SK-N-SH (cell line): ENCODE results near the gene ZBTB16.

Experiments
- CHD2 ChIP-seq: fragments of 150-350 bp; IDR thresholded peaks from 2 replicates; pipeline ENCODE4 v1.6.1; 2018; ENCODE audit warnings: low read length; ENCODE audit not compliant: partially characterized antibody
- CTCF ChIP-seq: fragments of 200-600 bp; sonication (generic); IDR thresholded peaks from 2 replicates; pipeline ENCODE4 v1.6.1; 2017; ENCODE audit warnings: antibody characterized with exemption, mild to moderate bottlenecking, moderate library complexity
- EP300 ChIP-seq, 2 experiments: IDR thresholded peaks; 2 replicates each; pipeline versions ENCODE4 v1.4.0 to v1.6.1; 2012; ENCODE audit warnings: borderline replicate concordance in 1 of 2, low read depth in 1 of 2, low read length in 1 of 2
- POLR2AphosphoS5 ChIP-seq: IDR thresholded peaks from 2 replicates; pipeline ENCODE4 v1.6.1; 2012; ENCODE audit warnings: low read depth, low read length
- RAD21 ChIP-seq: IDR thresholded peaks from 2 replicates; pipeline ENCODE4 v1.6.1; 2012; ENCODE audit warnings: mild to moderate bottlenecking, low read length
- REST ChIP-seq: IDR thresholded peaks from 2 replicates; pipeline ENCODE4 v1.6.1; 2012; ENCODE audit warnings: mild to moderate bottlenecking, low read depth, low read length, moderate library complexity
- TEAD4 ChIP-seq: IDR thresholded peaks from 2 replicates; pipeline ENCODE4 v1.4.0; 2012; ENCODE audit warnings: mild to moderate bottlenecking, borderline replicate concordance; ENCODE audit not compliant: insufficient read depth

- TF ChIP-seq CTCF (no peak), TEAD4 (no peak), EP300 (IDR thresholded peaks at IDR 0.05; ENCODE audit: borderline replicate concordance in 1 of 2, low read depth in 1 of 2, low read length in 1 of 2) (no peak), CHD2 (no peak), REST (no peak), POLR2AphosphoS5 (no peak), RAD21 (no peak)
Measured at GRCh38 chr11:114264381-114264780, 204.9 kb downstream of the ZBTB16 start.
